ENCODE data around the gene KRTAP19-5. TPM values are rescaled to one million over a fixed set of nuclear protein-coding genes. Genes with fewer than 3 reads are reported as not detected.
"Not testable (repeated sequence)": the region's sequence is repeated elsewhere in the genome, so short reads cannot be mapped to it uniquely, and the experiment has no call there.

KRTAP19-5 gene
- polyA plus RNA-seq, 1 of the 3 experiments (the other 2 are of a cell fraction), result not detected

DNA sequence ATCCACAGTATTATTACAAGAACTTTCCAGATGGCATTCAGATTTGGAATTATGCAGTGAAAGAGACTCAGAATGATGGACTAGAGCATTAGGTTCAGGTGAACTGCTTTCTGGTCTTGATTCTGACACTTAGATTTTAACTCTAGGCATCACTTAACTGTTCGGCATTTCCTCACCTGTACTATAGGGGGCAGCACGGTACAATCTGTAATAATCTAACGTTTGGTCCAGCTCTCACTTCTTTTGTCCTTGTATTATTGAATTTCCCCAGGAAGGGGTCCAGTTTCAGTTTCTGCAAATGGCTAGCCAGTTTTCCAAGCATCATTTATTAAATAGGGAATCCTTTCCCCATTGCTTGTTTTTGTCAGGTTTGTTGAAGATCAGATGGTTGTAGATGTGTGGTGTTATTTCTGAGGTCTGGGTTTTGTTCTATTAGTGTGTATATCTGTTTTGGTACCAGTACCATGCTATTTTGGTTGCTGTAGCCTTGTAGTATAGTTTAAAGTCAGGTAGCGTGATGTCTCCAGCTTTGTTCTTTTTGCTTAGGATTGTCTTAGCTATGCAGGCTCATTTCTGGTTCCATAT, 3.8 kb upstream of the KRTAP19-5 start:
- H3K9me2 ChIP-seq; H4K20me1 ChIP-seq (ENCODE audit: insufficient read depth); H3K4me2 ChIP-seq; H3K27me3 ChIP-seq (ENCODE audit: insufficient read depth); H3K27ac ChIP-seq (ENCODE audit: low read depth in 2 of 2, low read length in 1 of 2); H3K79me2 ChIP-seq (ENCODE audit: insufficient read depth); H3K36me3 ChIP-seq (replicated peaks in 1 of 2; ENCODE audit: control insufficient read depth in 1 of 2, insufficient read depth in 2 of 2, low read length in 1 of 2); H2AFZ ChIP-seq (ENCODE audit: low read depth); H3K9ac ChIP-seq; H3K4me3 ChIP-seq (ENCODE audit: low read depth in 2 of 2, low read length in 1 of 2); H3K9me3 ChIP-seq; H3F3A ChIP-seq (replicated peaks; ENCODE audit: insufficient read depth); H3K4me1 ChIP-seq (ENCODE audit: control insufficient read depth in 1 of 2, insufficient read depth in 2 of 2, low read depth in 1 of 2, low read length in 1 of 2); CTCF ChIA-PET; POLR2A ChIA-PET; DNase-seq: not testable (repeated sequence)
- 5% methylated on average over 4 of the region's 4 CpGs for WGBS (ENCODE audit: low lambda C conversion rate)
- TF ChIP-seq SMC3 (IDR thresholded peaks at IDR 0.05; ENCODE audit: low read depth, low read length) (0 out of 2 replicates have a peak, but pooled peaks have one; percentile 10), RAD21 (IDR thresholded peaks at IDR 0.05; ENCODE audit: low read length) (peak; percentile 29; the same call in 1 of the 2 replicates)
- TF ChIP-seq, protein P1, sequence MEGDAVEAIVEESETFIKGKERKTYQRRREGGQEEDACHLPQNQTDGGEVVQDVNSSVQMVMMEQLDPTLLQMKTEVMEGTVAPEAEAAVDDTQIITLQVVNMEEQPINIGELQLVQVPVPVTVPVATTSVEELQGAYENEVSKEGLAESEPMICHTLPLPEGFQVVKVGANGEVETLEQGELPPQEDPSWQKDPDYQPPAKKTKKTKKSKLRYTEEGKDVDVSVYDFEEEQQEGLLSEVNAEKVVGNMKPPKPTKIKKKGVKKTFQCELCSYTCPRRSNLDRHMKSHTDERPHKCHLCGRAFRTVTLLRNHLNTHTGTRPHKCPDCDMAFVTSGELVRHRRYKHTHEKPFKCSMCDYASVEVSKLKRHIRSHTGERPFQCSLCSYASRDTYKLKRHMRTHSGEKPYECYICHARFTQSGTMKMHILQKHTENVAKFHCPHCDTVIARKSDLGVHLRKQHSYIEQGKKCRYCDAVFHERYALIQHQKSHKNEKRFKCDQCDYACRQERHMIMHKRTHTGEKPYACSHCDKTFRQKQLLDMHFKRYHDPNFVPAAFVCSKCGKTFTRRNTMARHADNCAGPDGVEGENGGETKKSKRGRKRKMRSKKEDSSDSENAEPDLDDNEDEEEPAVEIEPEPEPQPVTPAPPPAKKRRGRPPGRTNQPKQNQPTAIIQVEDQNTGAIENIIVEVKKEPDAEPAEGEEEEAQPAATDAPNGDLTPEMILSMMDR (IDR thresholded peaks at IDR 0.05), result peak; percentile 54

DNA sequence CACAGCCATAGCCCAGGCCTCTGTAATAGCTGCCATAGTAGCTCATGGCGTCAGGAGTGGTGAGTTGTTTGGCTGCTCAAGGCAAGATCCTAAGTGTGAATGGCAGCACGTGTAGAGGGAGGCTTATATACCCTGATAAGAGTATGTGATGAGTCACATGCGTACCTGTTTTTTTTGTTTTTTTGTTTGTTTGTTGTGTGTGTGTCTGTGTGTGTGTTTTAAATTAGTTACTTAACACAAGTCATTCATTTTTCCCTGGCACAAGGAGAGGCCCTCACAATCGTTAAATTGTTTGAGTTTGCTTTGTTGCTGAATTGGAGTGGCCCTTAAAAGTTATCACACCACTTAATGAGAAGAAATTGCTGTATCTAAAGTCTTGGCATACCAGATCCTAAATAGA, 4.9 kb downstream of the KRTAP19-5 start, which contains the start of gene KRTAP19-4:
TSS of gene KRTAP19-4 (minus strand) at position 101 of the 400 bp plus-strand sequence. CDS start at position 46, 55 bp downstream.
- CTCF ChIA-PET, result no interaction called here
- H4K20me1 ChIP-seq (ENCODE audit: insufficient read depth), result no peaks in the 10 kb centered on the region
- WGBS (ENCODE audit: low lambda C conversion rate), result 1% methylated on average over 4 of the region's 4 CpGs
- no peak for DNase-seq
- H3F3A ChIP-seq (replicated peaks; ENCODE audit: insufficient read depth), result no peaks in the 10 kb centered on the region
- H3K79me2 ChIP-seq (ENCODE audit: insufficient read depth), result no peaks in the 10 kb centered on the region
- H3K9ac ChIP-seq, result no peak within 1 kb of the TSS
- no peaks in the 10 kb centered on the region for H3K36me3 ChIP-seq (replicated peaks in 1 of 2; ENCODE audit: control insufficient read depth in 1 of 2, insufficient read depth in 2 of 2, low read length in 1 of 2)
- H3K27ac ChIP-seq (ENCODE audit: low read depth in 2 of 2, low read length in 1 of 2), result no peak within 1 kb of the TSS
- H3K27me3 ChIP-seq (ENCODE audit: insufficient read depth), result peaks cover 2% of the 10 kb centered on the region; the same call in 1 of the 2 replicates
- no peak for TF ChIP-seq FOXJ3 (CRISPR knock-in tag; IDR thresholded peaks at IDR 0.05)
- no peak for TF ChIP-seq ELF1 (IDR thresholded peaks at IDR 0.05)
- TF ChIP-seq FOXM1 (IDR thresholded peaks at IDR 0.05; ENCODE audit: low read depth), result no peak
- TF ChIP-seq YY1 (IDR thresholded peaks at IDR 0.05; ENCODE audit: low read depth), result no peak
- TF ChIP-seq, protein P2, sequence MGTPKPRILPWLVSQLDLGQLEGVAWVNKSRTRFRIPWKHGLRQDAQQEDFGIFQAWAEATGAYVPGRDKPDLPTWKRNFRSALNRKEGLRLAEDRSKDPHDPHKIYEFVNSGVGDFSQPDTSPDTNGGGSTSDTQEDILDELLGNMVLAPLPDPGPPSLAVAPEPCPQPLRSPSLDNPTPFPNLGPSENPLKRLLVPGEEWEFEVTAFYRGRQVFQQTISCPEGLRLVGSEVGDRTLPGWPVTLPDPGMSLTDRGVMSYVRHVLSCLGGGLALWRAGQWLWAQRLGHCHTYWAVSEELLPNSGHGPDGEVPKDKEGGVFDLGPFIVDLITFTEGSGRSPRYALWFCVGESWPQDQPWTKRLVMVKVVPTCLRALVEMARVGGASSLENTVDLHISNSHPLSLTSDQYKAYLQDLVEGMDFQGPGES (IDR thresholded peaks at IDR 0.05; ENCODE audit: low read depth, low read length), result no peak
- TF ChIP-seq RAD21 (IDR thresholded peaks at IDR 0.05; ENCODE audit: low read length), result no peak
- TF ChIP-seq NRF1 (IDR thresholded peaks at IDR 0.05; ENCODE audit: low read depth, low read length), result no peak
- no peak for TF ChIP-seq POLR2AphosphoS5 (IDR thresholded peaks at IDR 0.05; ENCODE audit: low read depth, low read length)
- TF ChIP-seq EP300 (IDR thresholded peaks at IDR 0.05; ENCODE audit: borderline replicate concordance in 1 of 2, low read depth in 1 of 2, low read length in 1 of 2), result no peak
- TF ChIP-seq, protein P3, sequence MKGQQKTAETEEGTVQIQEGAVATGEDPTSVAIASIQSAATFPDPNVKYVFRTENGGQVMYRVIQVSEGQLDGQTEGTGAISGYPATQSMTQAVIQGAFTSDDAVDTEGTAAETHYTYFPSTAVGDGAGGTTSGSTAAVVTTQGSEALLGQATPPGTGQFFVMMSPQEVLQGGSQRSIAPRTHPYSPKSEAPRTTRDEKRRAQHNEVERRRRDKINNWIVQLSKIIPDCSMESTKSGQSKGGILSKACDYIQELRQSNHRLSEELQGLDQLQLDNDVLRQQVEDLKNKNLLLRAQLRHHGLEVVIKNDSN (IDR thresholded peaks at IDR 0.05; ENCODE audit: borderline replicate concordance, low read depth), result no peak
- no peak for TF ChIP-seq RCOR1 (IDR thresholded peaks at IDR 0.05; ENCODE audit: low read length)
- TF ChIP-seq, protein P4, sequence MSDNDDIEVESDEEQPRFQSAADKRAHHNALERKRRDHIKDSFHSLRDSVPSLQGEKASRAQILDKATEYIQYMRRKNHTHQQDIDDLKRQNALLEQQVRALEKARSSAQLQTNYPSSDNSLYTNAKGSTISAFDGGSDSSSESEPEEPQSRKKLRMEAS (IDR thresholded peaks at IDR 0.05; ENCODE audit: low read depth), result no peak
- TF ChIP-seq, protein P5, sequence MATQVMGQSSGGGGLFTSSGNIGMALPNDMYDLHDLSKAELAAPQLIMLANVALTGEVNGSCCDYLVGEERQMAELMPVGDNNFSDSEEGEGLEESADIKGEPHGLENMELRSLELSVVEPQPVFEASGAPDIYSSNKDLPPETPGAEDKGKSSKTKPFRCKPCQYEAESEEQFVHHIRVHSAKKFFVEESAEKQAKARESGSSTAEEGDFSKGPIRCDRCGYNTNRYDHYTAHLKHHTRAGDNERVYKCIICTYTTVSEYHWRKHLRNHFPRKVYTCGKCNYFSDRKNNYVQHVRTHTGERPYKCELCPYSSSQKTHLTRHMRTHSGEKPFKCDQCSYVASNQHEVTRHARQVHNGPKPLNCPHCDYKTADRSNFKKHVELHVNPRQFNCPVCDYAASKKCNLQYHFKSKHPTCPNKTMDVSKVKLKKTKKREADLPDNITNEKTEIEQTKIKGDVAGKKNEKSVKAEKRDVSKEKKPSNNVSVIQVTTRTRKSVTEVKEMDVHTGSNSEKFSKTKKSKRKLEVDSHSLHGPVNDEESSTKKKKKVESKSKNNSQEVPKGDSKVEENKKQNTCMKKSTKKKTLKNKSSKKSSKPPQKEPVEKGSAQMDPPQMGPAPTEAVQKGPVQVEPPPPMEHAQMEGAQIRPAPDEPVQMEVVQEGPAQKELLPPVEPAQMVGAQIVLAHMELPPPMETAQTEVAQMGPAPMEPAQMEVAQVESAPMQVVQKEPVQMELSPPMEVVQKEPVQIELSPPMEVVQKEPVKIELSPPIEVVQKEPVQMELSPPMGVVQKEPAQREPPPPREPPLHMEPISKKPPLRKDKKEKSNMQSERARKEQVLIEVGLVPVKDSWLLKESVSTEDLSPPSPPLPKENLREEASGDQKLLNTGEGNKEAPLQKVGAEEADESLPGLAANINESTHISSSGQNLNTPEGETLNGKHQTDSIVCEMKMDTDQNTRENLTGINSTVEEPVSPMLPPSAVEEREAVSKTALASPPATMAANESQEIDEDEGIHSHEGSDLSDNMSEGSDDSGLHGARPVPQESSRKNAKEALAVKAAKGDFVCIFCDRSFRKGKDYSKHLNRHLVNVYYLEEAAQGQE (IDR thresholded peaks at IDR 0.05; ENCODE audit: low read depth, low read length), result no peak
- TF ChIP-seq, protein P6, sequence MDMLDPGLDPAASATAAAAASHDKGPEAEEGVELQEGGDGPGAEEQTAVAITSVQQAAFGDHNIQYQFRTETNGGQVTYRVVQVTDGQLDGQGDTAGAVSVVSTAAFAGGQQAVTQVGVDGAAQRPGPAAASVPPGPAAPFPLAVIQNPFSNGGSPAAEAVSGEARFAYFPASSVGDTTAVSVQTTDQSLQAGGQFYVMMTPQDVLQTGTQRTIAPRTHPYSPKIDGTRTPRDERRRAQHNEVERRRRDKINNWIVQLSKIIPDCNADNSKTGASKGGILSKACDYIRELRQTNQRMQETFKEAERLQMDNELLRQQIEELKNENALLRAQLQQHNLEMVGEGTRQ (IDR thresholded peaks at IDR 0.05; ENCODE audit: borderline replicate concordance, low read depth, low read length), result no peak
- no peak for TF ChIP-seq GABPA (IDR thresholded peaks at IDR 0.05; ENCODE audit: low read depth)
- TF ChIP-seq NFIC (IDR thresholded peaks at IDR 0.05; ENCODE audit: borderline replicate concordance), result no peak
- no peak for TF ChIP-seq RFX5 (IDR thresholded peaks at IDR 0.05; ENCODE audit: low read length)
- no peak for TF ChIP-seq CHD2 (IDR thresholded peaks at IDR 0.05; ENCODE audit: low read length, partially characterized antibody)
- no peaks in the 10 kb centered on the region for H3K4me1 ChIP-seq (ENCODE audit: control insufficient read depth in 1 of 2, insufficient read depth in 2 of 2, low read depth in 1 of 2, low read length in 1 of 2)
- H3K4me2 ChIP-seq, result no peak within 1 kb of the TSS
- no peak within 1 kb of the TSS for H3K4me3 ChIP-seq (ENCODE audit: low read depth in 2 of 2, low read length in 1 of 2)
- no peak within 1 kb of the TSS for H2AFZ ChIP-seq (ENCODE audit: low read depth)
- H3K9me2 ChIP-seq, result no peaks in the 10 kb centered on the region
- H3K9me3 ChIP-seq, result no peaks in the 10 kb centered on the region
- POLR2A ChIA-PET, result no interaction called here
